Vagina (tissue), 2 donors: ENCODE measurements around the gene CEP152. TPM values are rescaled to one million over a fixed set of nuclear protein-coding genes. Genes with fewer than 3 reads are reported as not detected.
A peak's percentile ranks its signal among the peaks of the same experiment; 100 is the strongest.

ENCODE experiments used
- DNase-seq, 2 donors: peaks; one replicate each; pipeline ENCODE4 v3.0.0-alpha.2; 2017; ENCODE audit errors: extremely low spot score in 2 of 2
- H3K27ac ChIP-seq: fragments of 200-600 bp; sonication (generic); one replicate; pipeline ENCODE4 v1.5.1; 2019
- H3K27me3 ChIP-seq: fragments of 200-600 bp; sonication (generic); one replicate; pipeline ENCODE4 v1.5.1; 2019
- H3K36me3 ChIP-seq, 2 donors: fragments of 200-600 bp; sonication (generic); one replicate each; pipeline ENCODE4 v1.5.1; 2017 to 2019
- H3K4me1 ChIP-seq: fragments of 200-600 bp; sonication (generic); one replicate; pipeline ENCODE4 v1.5.1; 2019
- H3K4me3 ChIP-seq, 2 donors: fragments of 200-600 bp; sonication (generic); 1 replicate in 1 of 2; 2 replicates in 1 of 2; pipeline ENCODE4 v1.5.1; 2016 to 2019
- H3K9me3 ChIP-seq: fragments of 200-600 bp; sonication (generic); one replicate; pipeline ENCODE4 v1.5.1; 2019
- POLR2A ChIP-seq, 2 donors: fragments of 450-650 bp; IDR thresholded peaks; one replicate each; pipeline ENCODE4 v1.6.1; 2017; ENCODE audit warnings: antibody characterized with exemption in 2 of 2, mild to moderate bottlenecking in 2 of 2, moderate library complexity in 2 of 2
- POLR2AphosphoS5 ChIP-seq, 2 donors: sonication (generic); formaldehyde crosslinking; IDR thresholded peaks; one replicate each; pipeline ENCODE4 v1.9.0; 2017; ENCODE audit warnings: antibody characterized with exemption in 2 of 2, mild to moderate bottlenecking in 2 of 2, low read depth in 1 of 2; ENCODE audit not compliant: insufficient read depth in 1 of 2
- intact Hi-C: fragments of 100-400 bp; cut with DNase I; formaldehyde crosslinking; loops from one replicate; pipeline ENCODE4 v1.15.1; 2023
- total RNA-seq: library from RNA; depleted of rRNA; stranded (reverse); fragments of >200 nt; gene quantifications from one replicate; pipeline ENCODE4 v1.2.3, GENCODE V29; 2016
- TF ChIP-seq, protein P1 (sequence below), 3 experiments: fragments of 450-650 bp in 2 of 3; fragments of 200-600 bp in 1 of 3; sonication (generic) in 1 of 3; IDR thresholded peaks; one replicate each; pipeline ENCODE4 v1.5.1; 2017 to 2019; ENCODE audit warnings: antibody characterized with exemption in 3 of 3, mild to moderate bottlenecking in 2 of 3, moderate library complexity in 2 of 3

The CEP152 gene
- total RNA-seq, 1 donor from 2014 or later = 4.4 TPM

DNA sequence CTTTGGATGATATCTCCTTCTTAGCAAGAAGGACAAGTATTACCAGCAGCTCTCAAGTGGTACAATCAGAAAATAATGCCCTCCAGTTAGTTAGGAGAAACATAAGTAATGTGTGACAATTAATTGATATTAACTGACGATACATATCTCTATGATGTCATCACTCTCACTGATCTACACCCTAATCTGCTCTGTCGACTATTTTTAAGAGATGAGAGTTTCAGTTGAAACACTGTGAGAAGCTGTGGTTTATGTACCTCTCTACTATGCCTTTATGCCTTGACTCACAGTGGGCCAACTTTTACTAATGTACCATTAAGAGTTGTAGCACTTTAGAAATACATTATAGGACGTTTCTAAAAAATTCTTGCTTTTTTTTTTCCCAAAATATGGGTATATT lies 8.6 kb downstream of the CEP152 start:
- Histone ChIP-seq H3K27me3 (no peaks in the 10 kb centered on the region), H3K4me3 (no peak overlapping the region), H3K9me3 (no peaks in the 10 kb centered on the region), H3K36me3 (no peaks in the 10 kb centered on the region), H3K27ac (no peak overlapping the region), H3K4me1 (no peaks in the 10 kb centered on the region)
- TF ChIP-seq POLR2A (IDR thresholded peaks at IDR 0.05) = no peak
- TF ChIP-seq, protein P1, sequence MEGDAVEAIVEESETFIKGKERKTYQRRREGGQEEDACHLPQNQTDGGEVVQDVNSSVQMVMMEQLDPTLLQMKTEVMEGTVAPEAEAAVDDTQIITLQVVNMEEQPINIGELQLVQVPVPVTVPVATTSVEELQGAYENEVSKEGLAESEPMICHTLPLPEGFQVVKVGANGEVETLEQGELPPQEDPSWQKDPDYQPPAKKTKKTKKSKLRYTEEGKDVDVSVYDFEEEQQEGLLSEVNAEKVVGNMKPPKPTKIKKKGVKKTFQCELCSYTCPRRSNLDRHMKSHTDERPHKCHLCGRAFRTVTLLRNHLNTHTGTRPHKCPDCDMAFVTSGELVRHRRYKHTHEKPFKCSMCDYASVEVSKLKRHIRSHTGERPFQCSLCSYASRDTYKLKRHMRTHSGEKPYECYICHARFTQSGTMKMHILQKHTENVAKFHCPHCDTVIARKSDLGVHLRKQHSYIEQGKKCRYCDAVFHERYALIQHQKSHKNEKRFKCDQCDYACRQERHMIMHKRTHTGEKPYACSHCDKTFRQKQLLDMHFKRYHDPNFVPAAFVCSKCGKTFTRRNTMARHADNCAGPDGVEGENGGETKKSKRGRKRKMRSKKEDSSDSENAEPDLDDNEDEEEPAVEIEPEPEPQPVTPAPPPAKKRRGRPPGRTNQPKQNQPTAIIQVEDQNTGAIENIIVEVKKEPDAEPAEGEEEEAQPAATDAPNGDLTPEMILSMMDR (IDR thresholded peaks at IDR 0.05) = no peak
- TF ChIP-seq POLR2AphosphoS5 (IDR thresholded peaks at IDR 0.05; ENCODE audit: insufficient read depth in 1 of 2, low read depth in 1 of 2) = no peak
- no peak for DNase-seq
- intact Hi-C loops = no loop called here

DNA sequence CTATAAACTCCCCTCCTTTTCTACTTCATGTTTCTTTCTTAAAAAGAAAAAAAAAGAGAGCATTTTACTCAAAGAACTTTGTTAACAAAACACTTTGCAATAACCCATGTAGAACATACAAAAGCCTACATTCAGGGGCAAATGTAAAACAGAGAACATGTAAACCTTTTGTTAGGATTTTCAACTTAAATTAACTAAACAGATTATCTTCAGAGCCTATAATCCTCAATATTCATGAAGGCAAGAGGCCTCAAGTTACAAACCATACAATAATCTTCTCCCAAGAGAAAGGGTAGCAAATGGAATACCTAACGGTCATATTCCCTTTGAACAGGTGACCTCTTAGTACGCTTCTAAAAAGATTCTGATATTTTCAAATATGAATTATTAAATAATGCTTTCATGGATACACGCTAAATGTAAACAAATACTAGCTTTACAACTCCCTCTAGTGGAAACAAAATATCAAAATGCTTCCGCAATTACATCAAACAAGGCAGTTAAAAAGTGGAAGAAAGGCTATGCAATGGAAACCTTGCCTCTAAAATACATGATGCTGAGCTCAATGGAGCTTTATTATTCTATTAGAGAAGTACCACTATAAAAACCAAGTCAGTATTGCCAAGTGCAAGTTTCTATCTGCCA lies 9.9 kb downstream of the CEP152 start:
- H3K27me3 ChIP-seq = no peaks in the 10 kb centered on the region
- no peaks in the 10 kb centered on the region for H3K4me1 ChIP-seq
- H3K4me3 ChIP-seq = no peak overlapping the region
- no peak overlapping the region for H3K27ac ChIP-seq
- peak in 1 of 2 donors; percentile 20 for TF ChIP-seq POLR2AphosphoS5 (IDR thresholded peaks at IDR 0.05; ENCODE audit: insufficient read depth in 1 of 2, low read depth in 1 of 2)
- no peak for TF ChIP-seq POLR2A (IDR thresholded peaks at IDR 0.05)
- TF ChIP-seq, protein P1 (IDR thresholded peaks at IDR 0.05) = no peak
- intact Hi-C loops = no loop called here
- no peaks in the 10 kb centered on the region for H3K9me3 ChIP-seq
- DNase-seq = no peak
- H3K36me3 ChIP-seq = no peaks in the 10 kb centered on the region

DNA sequence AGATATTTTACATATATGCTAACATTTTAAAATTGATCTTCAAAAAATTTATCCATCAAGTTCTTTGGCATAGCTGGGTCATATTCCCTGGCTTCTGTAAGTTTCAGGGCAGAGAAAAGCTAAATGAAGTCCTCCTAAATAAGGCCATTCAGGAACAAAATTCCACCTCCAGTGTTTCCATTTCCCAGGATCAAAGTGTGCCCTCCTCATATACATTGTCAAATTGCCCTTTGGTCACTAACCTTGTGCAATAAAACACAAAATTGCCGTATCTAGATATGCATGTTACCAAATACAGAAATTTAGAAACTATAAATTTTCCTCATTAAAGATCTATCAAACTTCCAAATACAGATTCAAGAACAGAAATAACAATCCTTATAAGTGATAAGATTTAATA lies 10.6 kb downstream of the CEP152 start:
- intact Hi-C loops = no loop called here
- Histone ChIP-seq H3K9me3 (no peaks in the 10 kb centered on the region), H3K27ac (no peak overlapping the region), H3K4me3 (no peak overlapping the region), H3K36me3 (no peaks in the 10 kb centered on the region), H3K4me1 (no peaks in the 10 kb centered on the region), H3K27me3 (no peaks in the 10 kb centered on the region)
- TF ChIP-seq, protein P1 (IDR thresholded peaks at IDR 0.05) = no peak
- TF ChIP-seq POLR2A (IDR thresholded peaks at IDR 0.05) = no peak
- TF ChIP-seq POLR2AphosphoS5 (IDR thresholded peaks at IDR 0.05; ENCODE audit: insufficient read depth in 1 of 2, low read depth in 1 of 2) = no peak
- no peak for DNase-seq

- H3K27me3 ChIP-seq = no peaks in the 10 kb centered on the region
- H3K27ac ChIP-seq = no peak overlapping the region
- TF ChIP-seq, protein P1 (IDR thresholded peaks at IDR 0.05) = no peak
- TF ChIP-seq POLR2A (IDR thresholded peaks at IDR 0.05) (no peak), POLR2AphosphoS5 (IDR thresholded peaks at IDR 0.05; ENCODE audit: insufficient read depth in 1 of 2, low read depth in 1 of 2) (no peak)
- no peaks in the 10 kb centered on the region for H3K9me3 ChIP-seq
- no peak for DNase-seq
- intact Hi-C loops = no loop called here
- H3K36me3 ChIP-seq = no peaks in the 10 kb centered on the region
- H3K4me1 ChIP-seq = no peaks in the 10 kb centered on the region
- no peak overlapping the region for H3K4me3 ChIP-seq
Observed at GRCh38 chr15:48798319-48798718, 12.6 kb downstream of the CEP152 start.

DNA sequence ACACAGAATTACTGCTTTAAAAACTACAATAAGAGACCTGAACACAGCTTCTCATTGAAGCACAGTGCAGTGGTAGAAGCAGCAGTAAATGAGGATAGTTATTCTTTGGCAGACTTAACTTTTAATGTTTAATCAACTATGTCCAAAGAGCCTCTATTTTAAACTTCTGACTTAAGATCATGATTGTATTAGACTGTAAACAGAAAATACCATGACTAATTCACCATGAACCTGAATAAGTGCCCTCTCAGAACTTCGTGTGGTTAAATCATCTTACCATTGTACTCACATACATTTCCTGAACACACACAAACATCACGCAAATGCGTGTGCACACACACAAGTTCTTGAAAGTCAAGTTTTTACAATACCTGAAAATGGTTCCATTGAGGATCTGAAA lies 13.9 kb downstream of the CEP152 start:
- TF ChIP-seq POLR2AphosphoS5 (IDR thresholded peaks at IDR 0.05; ENCODE audit: insufficient read depth in 1 of 2, low read depth in 1 of 2) (no peak), POLR2A (IDR thresholded peaks at IDR 0.05) (no peak)
- TF ChIP-seq, protein P1 (IDR thresholded peaks at IDR 0.05) = no peak
- H3K27ac ChIP-seq = no peak overlapping the region
- H3K9me3 ChIP-seq = no peaks in the 10 kb centered on the region
- H3K4me1 ChIP-seq = no peaks in the 10 kb centered on the region
- H3K27me3 ChIP-seq = no peaks in the 10 kb centered on the region
- H3K36me3 ChIP-seq = no peaks in the 10 kb centered on the region
- DNase-seq = no peak
- intact Hi-C loops = no loop called here
- no peak overlapping the region for H3K4me3 ChIP-seq
